Duodenal mucosa (tissue), 2 donors: ENCODE data around the gene SMYD2.
"Not testable (repeated sequence)": the region's sequence is repeated elsewhere in the genome, so short reads cannot be mapped to it uniquely, and the experiment has no call there.

Experiments used
- H3K27ac ChIP-seq: one replicate; pipeline ENCODE4 v1.7.0; 2013; ENCODE audit warnings: low read depth, low read length
- H3K27me3 ChIP-seq, 2 donors: one replicate each; pipeline ENCODE4 v1.7.0; 2013; ENCODE audit warnings: low read length in 2 of 2, control low read depth in 1 of 2; ENCODE audit not compliant: insufficient read depth in 2 of 2, control insufficient read depth in 1 of 2
- H3K36me3 ChIP-seq, 2 donors: one replicate each; pipeline ENCODE4 v1.7.0; 2013; ENCODE audit warnings: low read length in 2 of 2, control low read depth in 1 of 2; ENCODE audit not compliant: insufficient read depth in 2 of 2, control insufficient read depth in 1 of 2
- H3K4me1 ChIP-seq, 2 donors: one replicate each; pipeline ENCODE4 v1.7.0; 2013; ENCODE audit warnings: low read length in 2 of 2, control low read depth in 1 of 2; ENCODE audit not compliant: insufficient read depth in 2 of 2, control insufficient read depth in 1 of 2
- H3K4me3 ChIP-seq, 2 donors: one replicate each; pipeline ENCODE4 v1.7.0; 2013; ENCODE audit warnings: low read length in 2 of 2, low read depth in 1 of 2
- H3K9ac ChIP-seq, 2 donors: one replicate each; pipeline ENCODE4 v1.7.0; 2013; ENCODE audit warnings: low read length in 2 of 2, low read depth in 1 of 2
- H3K9me3 ChIP-seq, 2 donors: one replicate each; pipeline ENCODE4 v1.7.0; 2013; ENCODE audit warnings: low read length in 2 of 2, control low read depth in 1 of 2; ENCODE audit not compliant: control insufficient read depth in 1 of 2

Gene SMYD2

GRCh38 chr1:214271174-214271858, 9.6 kb upstream of the SMYD2 start:
- H3K9ac ChIP-seq, result no peak overlapping the region
- H3K36me3 ChIP-seq, result no peaks in the 10 kb centered on the region
- no peak overlapping the region for H3K27ac ChIP-seq
- no peak overlapping the region for H3K4me3 ChIP-seq
- H3K4me1 ChIP-seq, result no peaks in the 10 kb centered on the region
- no peaks in the 10 kb centered on the region for H3K9me3 ChIP-seq
- H3K27me3 ChIP-seq, result peaks cover 8 to 22% of the 10 kb centered on the region in 2 donors

GRCh38 chr1:214271995-214272731, 8.8 kb upstream of the SMYD2 start:
- Histone ChIP-seq H3K27me3 (peaks cover 8 to 22% of the 10 kb centered on the region in 2 donors), H3K9me3 (no peaks in the 10 kb centered on the region), H3K4me3 (no peak overlapping the region), H3K36me3 (no peaks in the 10 kb centered on the region), H3K9ac (no peak overlapping the region), H3K27ac (no peak overlapping the region), H3K4me1 (no peaks in the 10 kb centered on the region)

- Histone ChIP-seq H3K9ac (no peak overlapping the region), H3K27ac (no peak overlapping the region), H3K27me3 (peaks cover 8 to 22% of the 10 kb centered on the region in 2 donors), H3K4me1 (no peaks in the 10 kb centered on the region), H3K36me3 (no peaks in the 10 kb centered on the region), H3K4me3 (no peak overlapping the region), H3K9me3 (no peaks in the 10 kb centered on the region)
Observed at GRCh38 chr1:214272964-214273533, 7.9 kb upstream of the SMYD2 start.

- not testable (repeated sequence) for H3K36me3 ChIP-seq, H3K27ac ChIP-seq, H3K4me1 ChIP-seq, H3K9ac ChIP-seq, H3K4me3 ChIP-seq, H3K9me3 ChIP-seq
- H3K27me3 ChIP-seq, result peaks cover 0 to 16% of the 10 kb centered on the region in 2 donors
Observed at GRCh38 chr1:214275700-214276099, 5.3 kb upstream of the SMYD2 start.

- H3K4me1 ChIP-seq, result peaks cover 5 to 11% of the 10 kb centered on the region in 2 donors
- H3K27me3 ChIP-seq, result peaks cover 0 to 8% of the 10 kb centered on the region in 2 donors
- no peak overlapping the region for H3K9ac ChIP-seq
- no peak overlapping the region for H3K4me3 ChIP-seq
- H3K36me3 ChIP-seq, result no peaks in the 10 kb centered on the region
- no peaks in the 10 kb centered on the region for H3K9me3 ChIP-seq
- H3K27ac ChIP-seq, result no peak overlapping the region
Observed at GRCh38 chr1:214276786-214277185, 4.2 kb upstream of the SMYD2 start.

GRCh38 chr1:214277704-214278635, 3.0 kb upstream of the SMYD2 start:
- H3K27ac ChIP-seq, result no peak overlapping the region
- H3K4me3 ChIP-seq, result no peak overlapping the region
- peaks cover 11 to 22% of the 10 kb centered on the region in 2 donors for H3K4me1 ChIP-seq
- no peaks in the 10 kb centered on the region for H3K9me3 ChIP-seq
- no peaks in the 10 kb centered on the region for H3K27me3 ChIP-seq
- no peak overlapping the region for H3K9ac ChIP-seq
- no peaks in the 10 kb centered on the region for H3K36me3 ChIP-seq

- peak overlapping the region; percentile 89 to 90 for H3K4me3 ChIP-seq
- H3K4me1 ChIP-seq, result peaks cover 15 to 22% of the 10 kb centered on the region in 2 donors
- no peaks in the 10 kb centered on the region for H3K27me3 ChIP-seq
- H3K9ac ChIP-seq, result peak overlapping the region; percentile 79 to 81
- H3K27ac ChIP-seq, result peak overlapping the region; percentile 71
- H3K9me3 ChIP-seq, result no peaks in the 10 kb centered on the region
- no peaks in the 10 kb centered on the region for H3K36me3 ChIP-seq
Observed at GRCh38 chr1:214280386-214281020, 456 bp upstream of the SMYD2 start.

- no peaks in the 10 kb centered on the region for H3K36me3 ChIP-seq
- peak overlapping the region; percentile 72 to 77 for H3K9ac ChIP-seq
Observed at GRCh38 chr1:214281720-214282629, 1.0 kb downstream of the SMYD2 start.

More at GRCh38 chr1:214281720-214282629, 1.0 kb downstream of the SMYD2 start:
- Histone ChIP-seq H3K9me3 (no peaks in the 10 kb centered on the region), H3K4me1 (peaks cover 20 to 22% of the 10 kb centered on the region in 2 donors), H3K4me3 (peak overlapping the region; percentile 90 to 93), H3K27me3 (no peaks in the 10 kb centered on the region), H3K27ac (no peak overlapping the region)
